Type B pancreatic cell (in vitro differentiated cells): ENCODE measurements around the gene STX11. TPM values are rescaled to one million over a fixed set of nuclear protein-coding genes. Genes with fewer than 3 reads are reported as not detected.

ENCODE experiments used
- DNase-seq: peaks from one replicate; pipeline ENCODE4 v3.0.0; 2021; ENCODE audit warnings: mixed read lengths; ENCODE audit not compliant: unreplicated experiment; ENCODE audit errors: extremely low spot score
- H3K27ac Mint-ChIP-seq: 2 replicates; pipeline ENCODE4 v1.8.0; 2021; ENCODE audit warnings: mild to moderate bottlenecking, mixed read lengths
- H3K27me3 Mint-ChIP-seq: 2 replicates; pipeline ENCODE4 v1.8.0; 2021; ENCODE audit warnings: mixed read lengths
- H3K36me3 Mint-ChIP-seq: 2 replicates; pipeline ENCODE4 v1.8.0; 2021; ENCODE audit warnings: mixed read lengths
- H3K4me1 Mint-ChIP-seq: one replicate; pipeline ENCODE4 v1.8.0; 2021; ENCODE audit warnings: mixed read lengths; ENCODE audit not compliant: unreplicated experiment
- H3K4me3 Mint-ChIP-seq: 2 replicates; pipeline ENCODE4 v1.8.0; 2021; ENCODE audit warnings: mild to moderate bottlenecking, mixed read lengths
- H3K9me3 Mint-ChIP-seq: 2 replicates; pipeline ENCODE4 v1.8.0; 2021; ENCODE audit warnings: mixed read lengths
- total RNA-seq: library from RNA; stranded (reverse); gene quantifications from 2 replicates; pipeline ENCODE4 v1.2.1, GENCODE V29; 2021; ENCODE audit warnings: low replicate concordance
- TF ChIP-seq, protein P1 (sequence below): fragments of 200-600 bp; sonication (generic); conservative IDR thresholded peaks from 2 replicates; pipeline ENCODE4 v1.5.0; 2021; ENCODE audit warnings: antibody characterized with exemption, mild to moderate bottlenecking

Gene STX11
- total RNA-seq, 1 donor from 2014 or later, result 0.24 TPM

GRCh38 chr6:144134176-144134575 lies 16.1 kb upstream of the STX11 start:
- Mint-ChIP-seq H3K4me1 (peaks cover 3% of the 10 kb centered on the region), H3K4me3 (no peak overlapping the region), H3K36me3 (no peaks in the 10 kb centered on the region), H3K27ac (no peak overlapping the region), H3K27me3 (peaks cover 20% of the 10 kb centered on the region), H3K9me3 (no peaks in the 10 kb centered on the region)
- DNase-seq, result no peak
- TF ChIP-seq, protein P1, sequence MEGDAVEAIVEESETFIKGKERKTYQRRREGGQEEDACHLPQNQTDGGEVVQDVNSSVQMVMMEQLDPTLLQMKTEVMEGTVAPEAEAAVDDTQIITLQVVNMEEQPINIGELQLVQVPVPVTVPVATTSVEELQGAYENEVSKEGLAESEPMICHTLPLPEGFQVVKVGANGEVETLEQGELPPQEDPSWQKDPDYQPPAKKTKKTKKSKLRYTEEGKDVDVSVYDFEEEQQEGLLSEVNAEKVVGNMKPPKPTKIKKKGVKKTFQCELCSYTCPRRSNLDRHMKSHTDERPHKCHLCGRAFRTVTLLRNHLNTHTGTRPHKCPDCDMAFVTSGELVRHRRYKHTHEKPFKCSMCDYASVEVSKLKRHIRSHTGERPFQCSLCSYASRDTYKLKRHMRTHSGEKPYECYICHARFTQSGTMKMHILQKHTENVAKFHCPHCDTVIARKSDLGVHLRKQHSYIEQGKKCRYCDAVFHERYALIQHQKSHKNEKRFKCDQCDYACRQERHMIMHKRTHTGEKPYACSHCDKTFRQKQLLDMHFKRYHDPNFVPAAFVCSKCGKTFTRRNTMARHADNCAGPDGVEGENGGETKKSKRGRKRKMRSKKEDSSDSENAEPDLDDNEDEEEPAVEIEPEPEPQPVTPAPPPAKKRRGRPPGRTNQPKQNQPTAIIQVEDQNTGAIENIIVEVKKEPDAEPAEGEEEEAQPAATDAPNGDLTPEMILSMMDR, result no peak

GRCh38 chr6:144134737-144135136 lies 15.6 kb upstream of the STX11 start:
- Mint-ChIP-seq H3K4me3 (no peak overlapping the region), H3K27me3 (peaks cover 19% of the 10 kb centered on the region), H3K36me3 (no peaks in the 10 kb centered on the region), H3K9me3 (no peaks in the 10 kb centered on the region), H3K4me1 (peaks cover 3% of the 10 kb centered on the region), H3K27ac (no peak overlapping the region)
- TF ChIP-seq, protein P1, result no peak
- DNase-seq, result no peak

GRCh38 chr6:144138542-144138941 lies 11.8 kb upstream of the STX11 start:
- H3K27ac Mint-ChIP-seq, result no peak overlapping the region
- no peaks in the 10 kb centered on the region for H3K36me3 Mint-ChIP-seq
- peaks cover 21% of the 10 kb centered on the region for H3K27me3 Mint-ChIP-seq
- DNase-seq, result no peak
- H3K4me1 Mint-ChIP-seq, result no peaks in the 10 kb centered on the region
- TF ChIP-seq, protein P1, result no peak
- H3K9me3 Mint-ChIP-seq, result no peaks in the 10 kb centered on the region
- H3K4me3 Mint-ChIP-seq, result no peak overlapping the region

DNA sequence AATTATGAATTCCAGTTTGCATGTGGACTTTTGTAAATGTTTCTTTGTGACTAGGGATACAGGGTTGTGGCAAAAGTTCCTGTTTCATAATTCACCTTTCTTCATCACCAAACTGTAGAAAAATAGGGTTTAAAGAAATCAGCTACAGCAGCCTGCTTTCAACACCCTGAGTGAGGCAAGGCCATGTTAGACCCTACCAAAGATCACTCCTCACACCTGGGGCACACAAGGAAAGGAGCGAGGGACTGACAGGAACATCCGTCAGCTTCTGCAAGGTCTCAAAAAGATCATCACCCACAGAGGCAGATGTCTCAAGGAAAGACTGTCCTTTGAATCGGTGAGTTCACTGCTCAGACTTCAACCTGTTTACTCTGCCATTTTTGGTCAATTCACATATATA lies 10.5 kb upstream of the STX11 start:
- no peak for DNase-seq
- Mint-ChIP-seq H3K36me3 (no peaks in the 10 kb centered on the region), H3K9me3 (no peaks in the 10 kb centered on the region), H3K4me3 (no peak overlapping the region), H3K4me1 (no peaks in the 10 kb centered on the region), H3K27ac (no peak overlapping the region), H3K27me3 (peaks cover 19% of the 10 kb centered on the region)
- TF ChIP-seq, protein P1, result no peak

DNA sequence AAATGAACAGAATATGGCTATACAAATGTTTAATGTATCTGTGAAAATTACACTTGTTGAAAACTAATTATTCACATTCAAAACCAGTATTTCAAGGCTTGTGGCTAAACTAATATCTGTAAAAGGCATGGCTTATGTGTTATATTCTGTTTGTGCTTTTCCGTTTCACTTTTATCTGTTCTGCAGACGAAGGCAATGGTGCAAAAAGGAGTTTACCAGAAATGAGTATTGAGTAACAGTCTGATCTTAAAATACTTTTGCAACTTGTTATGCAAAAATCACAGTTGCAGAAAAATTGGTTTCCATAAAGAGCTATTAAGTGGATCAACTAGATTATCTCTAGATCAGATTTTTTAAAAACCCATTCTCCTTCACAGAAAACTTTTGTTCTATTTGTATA lies 9.4 kb upstream of the STX11 start:
- peaks cover 30% of the 10 kb centered on the region for H3K27me3 Mint-ChIP-seq
- H3K4me3 Mint-ChIP-seq, result no peak overlapping the region
- no peak overlapping the region for H3K27ac Mint-ChIP-seq
- H3K4me1 Mint-ChIP-seq, result no peaks in the 10 kb centered on the region
- H3K36me3 Mint-ChIP-seq, result no peaks in the 10 kb centered on the region
- TF ChIP-seq, protein P1, result no peak
- DNase-seq, result no peak
- no peaks in the 10 kb centered on the region for H3K9me3 Mint-ChIP-seq

GRCh38 chr6:144141470-144141869 lies 8.8 kb upstream of the STX11 start:
- no peak for DNase-seq
- peaks cover 31% of the 10 kb centered on the region for H3K27me3 Mint-ChIP-seq
- no peaks in the 10 kb centered on the region for H3K4me1 Mint-ChIP-seq
- H3K27ac Mint-ChIP-seq, result no peak overlapping the region
- H3K9me3 Mint-ChIP-seq, result no peaks in the 10 kb centered on the region
- H3K4me3 Mint-ChIP-seq, result no peak overlapping the region
- no peaks in the 10 kb centered on the region for H3K36me3 Mint-ChIP-seq
- TF ChIP-seq, protein P1, result no peak
